ENCODE results near the gene GDF15.

DNA sequence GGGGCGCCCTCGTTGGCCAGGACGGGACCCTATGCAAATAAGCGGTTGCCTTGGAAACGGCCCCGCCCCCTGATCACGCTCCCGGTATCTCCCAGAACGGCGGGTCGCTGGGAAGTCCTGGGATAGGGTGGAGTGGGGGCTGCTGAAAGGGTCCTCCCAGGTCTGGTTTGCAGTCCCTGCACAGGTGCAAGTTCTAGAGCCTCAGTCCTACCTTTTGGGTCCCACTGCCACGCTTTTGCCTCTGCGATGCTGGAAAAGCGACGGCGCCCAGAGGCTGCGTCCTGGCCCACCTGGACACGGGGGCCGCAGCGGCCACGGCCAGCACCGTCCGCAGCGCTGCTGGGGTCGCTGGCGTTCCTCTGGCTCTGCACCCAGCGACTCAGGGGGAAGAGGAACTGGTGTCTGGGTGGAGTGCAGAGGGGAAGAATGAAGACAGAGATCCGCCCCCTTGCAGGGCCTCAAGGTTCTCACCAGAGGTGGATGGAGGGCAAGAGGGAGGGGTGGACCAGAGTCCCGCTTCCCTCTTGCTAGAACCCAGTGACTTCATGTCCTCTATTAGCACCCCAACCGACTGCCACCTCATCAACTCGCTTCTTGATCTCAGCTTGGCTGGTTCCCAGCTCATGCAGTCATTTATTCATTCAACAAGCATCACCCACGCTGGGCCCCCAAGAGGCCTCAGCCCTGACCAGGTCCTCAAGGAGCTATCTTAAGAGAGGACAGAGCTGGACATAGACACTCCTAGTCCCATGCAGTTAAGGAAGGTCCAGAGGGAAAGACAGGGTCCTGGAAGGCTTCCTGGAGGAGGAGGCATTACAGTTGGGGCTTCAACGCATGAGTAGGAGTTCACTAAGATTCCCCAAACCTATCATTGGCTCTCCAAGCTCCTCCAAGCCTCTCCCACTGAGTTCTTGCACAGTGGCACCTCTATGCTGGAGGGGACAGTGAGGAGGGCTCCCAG lies 11.6 kb downstream of the GDF15 start, which contains the start of gene LRRC25:
- TF ChIP-seq, protein P1, sequence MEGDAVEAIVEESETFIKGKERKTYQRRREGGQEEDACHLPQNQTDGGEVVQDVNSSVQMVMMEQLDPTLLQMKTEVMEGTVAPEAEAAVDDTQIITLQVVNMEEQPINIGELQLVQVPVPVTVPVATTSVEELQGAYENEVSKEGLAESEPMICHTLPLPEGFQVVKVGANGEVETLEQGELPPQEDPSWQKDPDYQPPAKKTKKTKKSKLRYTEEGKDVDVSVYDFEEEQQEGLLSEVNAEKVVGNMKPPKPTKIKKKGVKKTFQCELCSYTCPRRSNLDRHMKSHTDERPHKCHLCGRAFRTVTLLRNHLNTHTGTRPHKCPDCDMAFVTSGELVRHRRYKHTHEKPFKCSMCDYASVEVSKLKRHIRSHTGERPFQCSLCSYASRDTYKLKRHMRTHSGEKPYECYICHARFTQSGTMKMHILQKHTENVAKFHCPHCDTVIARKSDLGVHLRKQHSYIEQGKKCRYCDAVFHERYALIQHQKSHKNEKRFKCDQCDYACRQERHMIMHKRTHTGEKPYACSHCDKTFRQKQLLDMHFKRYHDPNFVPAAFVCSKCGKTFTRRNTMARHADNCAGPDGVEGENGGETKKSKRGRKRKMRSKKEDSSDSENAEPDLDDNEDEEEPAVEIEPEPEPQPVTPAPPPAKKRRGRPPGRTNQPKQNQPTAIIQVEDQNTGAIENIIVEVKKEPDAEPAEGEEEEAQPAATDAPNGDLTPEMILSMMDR (IDR thresholded peaks at IDR 0.05), result no peak
- TF ChIP-seq POLR2A (IDR thresholded peaks at IDR 0.05) (no peak), POLR2AphosphoS5 (IDR thresholded peaks at IDR 0.05) (no peak)
